K562 (cell line): ENCODE measurements around the gene CEP170. TPM values are rescaled to one million over a fixed set of nuclear protein-coding genes. Genes with fewer than 3 reads are reported as not detected.
A peak's percentile ranks its signal among the peaks of the same experiment; 100 is the strongest.

Experiments
- CC2D1A ChIP-seq: fragments of 450-650 bp; IDR thresholded peaks from 2 replicates; pipeline ENCODE4 v1.6.1; 2017; ENCODE audit warnings: mild to moderate bottlenecking
- CHAMP1 ChIP-seq: fragments of 450-650 bp; IDR thresholded peaks from 2 replicates; pipeline ENCODE4 v1.6.1; 2016; ENCODE audit warnings: mild to moderate bottlenecking
- HDAC1 ChIP-seq, 2 experiments: fragments of 450-650 bp; IDR thresholded peaks; 2 replicates each; pipeline ENCODE4 v1.6.1; 2016 to 2017; ENCODE audit warnings: inconsistent platforms in 1 of 2, mild to moderate bottlenecking in 1 of 2, moderate library complexity in 1 of 2
- MCM7 ChIP-seq, 2 experiments: fragments of 450-650 bp; IDR thresholded peaks; 2 replicates each; pipeline ENCODE4 v1.6.1; 2016 to 2018
- NEUROD1 ChIP-seq: fragments of 150-350 bp; IDR thresholded peaks from 2 replicates; pipeline ENCODE4 v1.6.1; 2014; ENCODE audit warnings: borderline replicate concordance, low read length, low read depth; ENCODE audit not compliant: partially characterized antibody
- NFATC3 ChIP-seq: fragments of 450-650 bp; IDR thresholded peaks from 2 replicates; pipeline ENCODE4 v1.6.1; 2017; ENCODE audit warnings: mild to moderate bottlenecking
- NUFIP1 ChIP-seq: fragments of 450-650 bp; IDR thresholded peaks from 2 replicates; pipeline ENCODE4 v1.6.1; 2018; ENCODE audit not compliant: partially characterized antibody
- RBM25 ChIP-seq: fragments of 200-400 bp; formaldehyde crosslinking; IDR thresholded peaks from 2 replicates; pipeline ENCODE4 v1.6.1; 2018; ENCODE audit warnings: low read length, low read depth, moderate library complexity; ENCODE audit not compliant: severe bottlenecking
- TRIM28 ChIP-seq: fragments of 450-650 bp; IDR thresholded peaks from 2 replicates; pipeline ENCODE4 v1.6.1; 2017
- polyA plus RNA-seq, 8 experiments: library from polyadenylated mRNA; depleted of rRNA in 4 of 8; stranded (reverse) in 5 of 8; unstranded in 3 of 8; fragments of >200 nt; fragmentation: Nextera tagmentation in 2 of 8; fragmentation: Illumina TruSeq in 1 of 8; extraction: Ambion mirVana in 2 of 8; extraction: Trizol in 1 of 8; gene quantifications; 2 replicates each; pipeline versions ENCODE4 v1.2.1 to v1.2.3, GENCODE V29; 2011 to 2014; ENCODE audit warnings: inconsistent platforms in 1 of 8, missing spikeins in 1 of 8
- total RNA-seq, 7 experiments: library from RNA; depleted of rRNA in 6 of 7; stranded (reverse); fragments of >200 nt in 6 of 7; fragmentation: Illumina TruSeq in 2 of 7; extraction: Trizol in 2 of 7; gene quantifications; 2 replicates each; pipeline versions ENCODE4 v1.2.1 to v1.2.3, GENCODE V29; 2011 to 2021; ENCODE audit warnings: low replicate concordance in 1 of 7
- TF ChIP-seq, protein P1 (sequence below), 2 experiments: fragments of 450-650 bp in 1 of 2; sonication (generic) in 1 of 2; formaldehyde crosslinking in 1 of 2; IDR thresholded peaks in 1 of 2; conservative IDR thresholded peaks in 1 of 2; 2 replicates each; pipeline versions ENCODE4 v1.6.1 to v1.8.1; 2016 to 2023; ENCODE audit warnings: mild to moderate bottlenecking in 2 of 2, moderate library complexity in 2 of 2, inconsistent platforms in 1 of 2, missing genetic modification reagents in 1 of 2
- TF ChIP-seq, protein P2 (sequence below): fragments of 450-650 bp; IDR thresholded peaks from 2 replicates; pipeline ENCODE4 v1.7.1; 2018; ENCODE audit warnings: mild to moderate bottlenecking, low read depth; ENCODE audit not compliant: partially characterized antibody
- TF ChIP-seq, protein P3 (sequence below), 2 experiments: fragments of 450-650 bp in 1 of 2; sonication (generic) in 1 of 2; formaldehyde crosslinking in 1 of 2; IDR thresholded peaks; 2 replicates each; pipeline versions ENCODE4 v1.7.1 to v1.9.0; 2016 to 2022; ENCODE audit warnings: inconsistent platforms in 1 of 2, mild to moderate bottlenecking in 1 of 2, missing genetic modification reagents in 1 of 2

The CEP170 gene
- total and polyA plus RNA-seq, 9 of the 15 experiments (the other 6 are each of a cell fraction or from before 2014, with no cell fraction given), result 22.6 to 110 (median 68.5) TPM

- TF ChIP-seq NFATC3, result 0 out of 2 replicates have a peak, but pooled peaks have one; percentile 57
- TF ChIP-seq TRIM28, result peak; percentile 100
- TF ChIP-seq CC2D1A, result peak; percentile 67; the same call in 1 of the 2 replicates
- TF ChIP-seq HDAC1 (IDR thresholded peaks at IDR 0.05), result peak in 1 of 2 experiments; percentile 86; a peak in 2 of 4 replicates
- TF ChIP-seq, protein P1, sequence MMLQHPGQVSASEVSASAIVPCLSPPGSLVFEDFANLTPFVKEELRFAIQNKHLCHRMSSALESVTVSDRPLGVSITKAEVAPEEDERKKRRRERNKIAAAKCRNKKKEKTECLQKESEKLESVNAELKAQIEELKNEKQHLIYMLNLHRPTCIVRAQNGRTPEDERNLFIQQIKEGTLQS (IDR thresholded peaks at IDR 0.05), result peak; percentile 39
- TF ChIP-seq, protein P1 (CRISPR knock-in tag; conservative IDR thresholded peaks at IDR 0.05), result no peak
- TF ChIP-seq, protein P2, sequence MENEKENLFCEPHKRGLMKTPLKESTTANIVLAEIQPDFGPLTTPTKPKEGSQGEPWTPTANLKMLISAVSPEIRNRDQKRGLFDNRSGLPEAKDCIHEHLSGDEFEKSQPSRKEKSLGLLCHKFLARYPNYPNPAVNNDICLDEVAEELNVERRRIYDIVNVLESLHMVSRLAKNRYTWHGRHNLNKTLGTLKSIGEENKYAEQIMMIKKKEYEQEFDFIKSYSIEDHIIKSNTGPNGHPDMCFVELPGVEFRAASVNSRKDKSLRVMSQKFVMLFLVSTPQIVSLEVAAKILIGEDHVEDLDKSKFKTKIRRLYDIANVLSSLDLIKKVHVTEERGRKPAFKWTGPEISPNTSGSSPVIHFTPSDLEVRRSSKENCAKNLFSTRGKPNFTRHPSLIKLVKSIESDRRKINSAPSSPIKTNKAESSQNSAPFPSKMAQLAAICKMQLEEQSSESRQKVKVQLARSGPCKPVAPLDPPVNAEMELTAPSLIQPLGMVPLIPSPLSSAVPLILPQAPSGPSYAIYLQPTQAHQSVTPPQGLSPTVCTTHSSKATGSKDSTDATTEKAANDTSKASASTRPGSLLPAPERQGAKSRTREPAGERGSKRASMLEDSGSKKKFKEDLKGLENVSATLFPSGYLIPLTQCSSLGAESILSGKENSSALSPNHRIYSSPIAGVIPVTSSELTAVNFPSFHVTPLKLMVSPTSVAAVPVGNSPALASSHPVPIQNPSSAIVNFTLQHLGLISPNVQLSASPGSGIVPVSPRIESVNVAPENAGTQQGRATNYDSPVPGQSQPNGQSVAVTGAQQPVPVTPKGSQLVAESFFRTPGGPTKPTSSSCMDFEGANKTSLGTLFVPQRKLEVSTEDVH, result peak; percentile 48
- peak; percentile 9 for TF ChIP-seq RBM25
- no peak for TF ChIP-seq NEUROD1
- TF ChIP-seq, protein P3, sequence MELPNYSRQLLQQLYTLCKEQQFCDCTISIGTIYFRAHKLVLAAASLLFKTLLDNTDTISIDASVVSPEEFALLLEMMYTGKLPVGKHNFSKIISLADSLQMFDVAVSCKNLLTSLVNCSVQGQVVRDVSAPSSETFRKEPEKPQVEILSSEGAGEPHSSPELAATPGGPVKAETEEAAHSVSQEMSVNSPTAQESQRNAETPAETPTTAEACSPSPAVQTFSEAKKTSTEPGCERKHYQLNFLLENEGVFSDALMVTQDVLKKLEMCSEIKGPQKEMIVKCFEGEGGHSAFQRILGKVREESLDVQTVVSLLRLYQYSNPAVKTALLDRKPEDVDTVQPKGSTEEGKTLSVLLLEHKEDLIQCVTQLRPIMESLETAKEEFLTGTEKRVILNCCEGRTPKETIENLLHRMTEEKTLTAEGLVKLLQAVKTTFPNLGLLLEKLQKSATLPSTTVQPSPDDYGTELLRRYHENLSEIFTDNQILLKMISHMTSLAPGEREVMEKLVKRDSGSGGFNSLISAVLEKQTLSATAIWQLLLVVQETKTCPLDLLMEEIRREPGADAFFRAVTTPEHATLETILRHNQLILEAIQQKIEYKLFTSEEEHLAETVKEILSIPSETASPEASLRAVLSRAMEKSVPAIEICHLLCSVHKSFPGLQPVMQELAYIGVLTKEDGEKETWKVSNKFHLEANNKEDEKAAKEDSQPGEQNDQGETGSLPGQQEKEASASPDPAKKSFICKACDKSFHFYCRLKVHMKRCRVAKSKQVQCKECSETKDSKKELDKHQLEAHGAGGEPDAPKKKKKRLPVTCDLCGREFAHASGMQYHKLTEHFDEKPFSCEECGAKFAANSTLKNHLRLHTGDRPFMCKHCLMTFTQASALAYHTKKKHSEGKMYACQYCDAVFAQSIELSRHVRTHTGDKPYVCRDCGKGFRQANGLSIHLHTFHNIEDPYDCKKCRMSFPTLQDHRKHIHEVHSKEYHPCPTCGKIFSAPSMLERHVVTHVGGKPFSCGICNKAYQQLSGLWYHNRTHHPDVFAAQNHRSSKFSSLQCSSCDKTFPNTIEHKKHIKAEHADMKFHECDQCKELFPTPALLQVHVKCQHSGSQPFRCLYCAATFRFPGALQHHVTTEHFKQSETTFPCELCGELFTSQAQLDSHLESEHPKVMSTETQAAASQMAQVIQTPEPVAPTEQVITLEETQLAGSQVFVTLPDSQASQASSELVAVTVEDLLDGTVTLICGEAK (IDR thresholded peaks at IDR 0.05), result no peak
- TF ChIP-seq, protein P3 (CRISPR knock-in tag; IDR thresholded peaks at IDR 0.05), result no peak
- TF ChIP-seq NUFIP1, result no peak
- no peak for TF ChIP-seq MCM7 (IDR thresholded peaks at IDR 0.05)
- TF ChIP-seq CHAMP1, result peak; percentile 86
These were observed 24.2 kb downstream of the CEP170 start (continued) for GRCh38 chr1:243230914-243231313.
